PFSK-1 (cell line): ENCODE results near the gene CC2D1A.

Experiments used
- POLR2AphosphoS5 ChIP-seq: IDR thresholded peaks from 2 replicates; pipeline ENCODE4 v1.6.1; 2012; ENCODE audit warnings: low read depth, mild to moderate bottlenecking, control low read depth, low read length, moderate library complexity
- REST ChIP-seq, 2 experiments: IDR thresholded peaks; 2 replicates each; pipeline versions ENCODE4 v1.6.1 to v1.8.0; 2011 to 2012; ENCODE audit warnings: low read depth in 2 of 2, low read length in 2 of 2, control low read depth in 1 of 2, inconsistent platforms in 1 of 2, mild to moderate bottlenecking in 1 of 2, moderate library complexity in 1 of 2; ENCODE audit not compliant: insufficient read depth in 1 of 2
- SIN3A ChIP-seq: IDR thresholded peaks from 2 replicates; pipeline ENCODE4 v1.6.1; 2012; ENCODE audit warnings: mild to moderate bottlenecking, low read length, moderate library complexity, borderline replicate concordance; ENCODE audit not compliant: insufficient read depth

DNA sequence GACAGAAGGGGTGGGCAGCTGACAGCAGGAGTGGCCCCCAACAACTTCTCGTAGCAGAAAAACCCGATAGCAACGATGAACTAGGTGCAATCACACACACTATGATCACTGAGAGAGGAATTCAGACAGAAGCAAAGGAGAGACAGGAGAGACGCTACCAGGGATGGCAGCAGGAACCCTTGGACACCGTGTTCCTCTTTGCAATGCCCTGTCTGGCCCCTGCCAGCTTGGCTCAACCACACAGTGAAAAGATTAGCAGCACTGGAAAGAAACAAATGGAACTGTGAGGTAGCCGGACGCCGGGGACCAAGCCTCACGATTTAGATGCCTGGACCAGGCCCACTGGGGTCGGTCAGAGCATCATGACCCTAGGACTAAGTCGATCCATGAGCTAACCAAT, 69.9 kb downstream of the CC2D1A start:
- no peak for TF ChIP-seq POLR2AphosphoS5
- TF ChIP-seq REST (IDR thresholded peaks at IDR 0.05; ENCODE audit: insufficient read depth in 1 of 2, low read depth in 2 of 2, low read length in 2 of 2): no peak
- TF ChIP-seq SIN3A: no peak
